GM19438 (cell line): ENCODE measurements around the gene EIF3J.

Source experiments
- ATAC-seq: cut with Tn5 transposase; IDR thresholded peaks from one replicate; pipeline ENCODE4 v1.9.1; 2021; ENCODE audit warnings: low read depth; ENCODE audit not compliant: unreplicated experiment

Gene EIF3J

GRCh38 chr15:44591326-44591725 is 54.4 kb downstream of the EIF3J start:
- ATAC-seq: no peak

- no peak for ATAC-seq
Observed at GRCh38 chr15:44593042-44593736, 56.2 kb downstream of the EIF3J start.

GRCh38 chr15:44595246-44595645 is 58.3 kb downstream of the EIF3J start:
- no peak for ATAC-seq

GRCh38 chr15:44595656-44596510 is 58.9 kb downstream of the EIF3J start:
- no peak for ATAC-seq

- ATAC-seq: no peak
Observed at GRCh38 chr15:44596511-44597010, 59.6 kb downstream of the EIF3J start.

DNA sequence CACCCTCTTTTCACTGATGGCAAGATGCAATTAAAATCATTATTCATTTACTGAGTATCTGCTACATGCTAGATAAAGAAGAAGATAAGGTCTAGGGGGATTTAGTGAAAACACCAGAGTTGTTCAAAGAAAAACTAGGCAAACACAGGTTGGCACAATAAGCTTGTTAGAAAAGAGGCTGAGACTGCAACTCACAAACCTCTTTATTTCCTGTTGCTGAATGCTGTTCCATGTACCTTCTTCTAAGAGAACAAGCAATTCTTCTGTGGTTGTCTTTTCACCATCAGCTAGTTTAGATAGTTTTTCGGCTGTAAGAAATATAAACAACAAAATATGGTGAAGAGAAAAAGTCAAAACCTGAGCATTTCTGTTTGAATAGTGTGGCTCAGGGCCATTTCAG is 61.1 kb downstream of the EIF3J start:
- ATAC-seq: no peak

- no peak for ATAC-seq
Observed at GRCh38 chr15:44598892-44599291, 61.9 kb downstream of the EIF3J start.

DNA sequence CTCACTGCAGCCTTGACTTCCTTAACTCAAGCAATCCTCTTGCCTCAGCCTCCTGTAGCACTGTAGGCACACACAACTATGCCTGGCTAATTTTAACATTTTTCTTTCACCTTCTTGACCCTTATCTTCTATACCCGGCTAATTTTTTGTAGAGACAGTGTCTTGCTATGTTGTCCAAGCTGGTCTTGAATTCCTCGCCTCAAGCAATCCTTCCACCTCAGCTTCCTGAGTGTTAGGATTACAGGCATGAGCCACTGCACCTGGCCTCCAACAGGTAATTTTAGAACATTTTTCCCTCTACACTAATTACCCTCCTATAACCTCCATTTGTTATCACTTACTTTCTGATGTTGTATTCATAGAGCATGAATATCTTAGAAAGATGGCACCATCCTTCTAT is 66.2 kb downstream of the EIF3J start:
- ATAC-seq: no peak

DNA sequence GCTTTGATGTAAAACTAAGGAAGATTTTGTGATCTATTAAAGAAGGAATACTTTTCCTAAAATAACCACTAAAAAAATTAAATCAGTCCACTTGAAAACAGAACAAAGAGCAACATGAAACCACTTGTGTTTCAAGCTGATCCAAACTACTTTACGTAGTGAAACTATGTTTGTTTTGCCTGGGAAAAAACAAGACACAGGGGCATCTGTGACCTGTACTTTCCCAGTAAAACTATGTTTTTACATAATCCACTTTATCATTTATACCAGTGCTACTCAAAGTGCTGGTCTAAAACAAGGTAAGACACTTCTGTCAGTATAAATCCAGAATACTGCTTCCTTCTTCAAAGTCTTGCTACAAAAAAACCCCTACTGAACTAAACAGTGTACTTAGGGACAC is 69.8 kb downstream of the EIF3J start:
- no peak for ATAC-seq
